ENCODE data around the gene COL18A1.

- TF ChIP-seq POLR2A (IDR thresholded peaks at IDR 0.05) (no peak), CTCF (IDR thresholded peaks at IDR 0.05) (no peak)
These were observed 20.1 kb upstream of the COL18A1 start for GRCh38 chr21:45384656-45385548.
